HepG2 (cell line): Measurements from ENCODE around the gene KSR1. TPM values are rescaled to one million over a fixed set of nuclear protein-coding genes. Genes with fewer than 3 reads are reported as not detected.

Experiments used
- ATAC-seq: fragments of 200-7000 bp; cut with Tn5 transposase; 3 replicates; pipeline ENCODE4 v1.9.1; 2020; ENCODE audit warnings: mild to moderate bottlenecking, moderate library complexity
- BruUV-seq: library from RNA; stranded (reverse); fragments of 400-500 nt; replicated peaks from 2 replicates; lab custom pipeline; 2021; lab: Mats Ljungman, UMichigan
- CTCF ChIA-PET: fragments of 300-600 bp; formaldehyde crosslinking; extraction: SDS; loops from one replicate; lab custom pipeline; 2021; ENCODE audit warnings: low total read pairs, inconsistent platforms, low intra/inter-chr PET ratio; lab: Yijun Ruan, JAX
- POLR2A ChIA-PET: fragments of 350-600 bp; sonication (Branson Sonifier 250); formaldehyde crosslinking; loops from one replicate; lab custom pipeline; 2020; ENCODE audit warnings: antibody characterized with exemption, inconsistent platforms; lab: Yijun Ruan, JAX
- DNase-seq: peaks from one replicate; pipeline ENCODE4 v3.0.0-alpha.2; 2015; ENCODE audit warnings: low spot score
- FAIRE-seq: peaks from 3 replicates; lab custom pipeline; 2011; peaks lifted over from hg19 to GRCh38; lab: Jason Lieb, UNC
- H2AFZ ChIP-seq: one replicate; pipeline ENCODE4 v1.6.1; 2011; ENCODE audit warnings: low read length, inconsistent platforms
- H3K27ac ChIP-seq: fragments of 300-600 bp; 3 replicates; pipeline ENCODE4 v1.8.0; 2011; ENCODE audit warnings: mixed run types, mild to moderate bottlenecking, mixed read lengths, low read length, inconsistent platforms; ENCODE audit not compliant: insufficient read depth; ENCODE audit errors: extremely low read length
- H3K27me3 ChIP-seq, 2 experiments: fragments of 200-600 bp in 1 of 2; 2 replicates in 1 of 2; 3 replicates in 1 of 2; pipeline versions ENCODE4 v1.6.0 to v1.8.0; 2011; ENCODE audit warnings: low read length in 2 of 2, mild to moderate bottlenecking in 2 of 2, moderate library complexity in 2 of 2, inconsistent platforms in 1 of 2; ENCODE audit not compliant: insufficient read depth in 2 of 2, control insufficient read depth in 1 of 2
- H3K36me3 ChIP-seq, 2 experiments: fragments of 200-600 bp in 1 of 2; replicated peaks in 1 of 2; 2 replicates in 1 of 2; 3 replicates in 1 of 2; pipeline versions ENCODE4 v1.5.1 to v1.8.0; 2011; ENCODE audit warnings: low read length in 2 of 2, inconsistent platforms in 1 of 2; ENCODE audit not compliant: insufficient read depth in 2 of 2, control insufficient read depth in 1 of 2
- H3K4me1 ChIP-seq: 2 replicates; pipeline ENCODE4 v1.5.1; 2012; ENCODE audit warnings: low read length, inconsistent platforms; ENCODE audit not compliant: insufficient read depth
- H3K4me2 ChIP-seq: 2 replicates; pipeline ENCODE4 v1.6.0; 2011; ENCODE audit warnings: low read depth, low read length, inconsistent platforms
- H3K4me3 ChIP-seq, 3 experiments: fragments of 200-600 bp in 1 of 3; sonication (generic), shearing (Covaris generic) in 1 of 3; replicated peaks in 1 of 3; 2 replicates each; pipeline ENCODE4 v1.5.1; 2011 to 2016; ENCODE audit warnings: low read length in 3 of 3, inconsistent platforms in 2 of 3, low read depth in 2 of 3, mild to moderate bottlenecking in 2 of 3, control low read depth in 1 of 3, mixed read lengths in 1 of 3; ENCODE audit not compliant: insufficient read depth in 1 of 3
- H3K79me2 ChIP-seq: one replicate; pipeline ENCODE4 v1.6.1; 2011; ENCODE audit warnings: low read length, inconsistent platforms; ENCODE audit not compliant: insufficient read depth
- H3K9ac ChIP-seq: 2 replicates; pipeline ENCODE4 v1.6.0; 2011; ENCODE audit warnings: mild to moderate bottlenecking, low read depth, low read length, inconsistent platforms; ENCODE audit not compliant: insufficient read depth
- H3K9me3 ChIP-seq: 2 replicates; pipeline ENCODE4 v1.5.1; 2012; ENCODE audit warnings: mild to moderate bottlenecking, low read length
- H4K20me1 ChIP-seq: 2 replicates; pipeline ENCODE4 v1.6.0; 2011; ENCODE audit warnings: inconsistent platforms, mild to moderate bottlenecking, low read length, moderate library complexity; ENCODE audit not compliant: insufficient read depth
- CHD4 ChIP-seq: fragments of 200-600 bp; sonication (generic); IDR thresholded peaks from 2 replicates; pipeline ENCODE4 v1.7.0; 2017; ENCODE audit warnings: mild to moderate bottlenecking, low read length, borderline replicate concordance
- FIP1L1 ChIP-seq: fragments of 200-400 bp; formaldehyde crosslinking; IDR thresholded peaks from 2 replicates; pipeline ENCODE4 v1.6.1; 2018; ENCODE audit warnings: low read depth, mild to moderate bottlenecking, low read length, moderate library complexity, borderline replicate concordance; ENCODE audit not compliant: insufficient read depth
- FUBP1 ChIP-seq: sonication (generic); formaldehyde crosslinking; IDR thresholded peaks from 2 replicates; pipeline ENCODE4 v1.5.1; 2020; ENCODE audit warnings: missing genetic modification reagents, mild to moderate bottlenecking, borderline replicate concordance
- HMG20B ChIP-seq: conservative IDR thresholded peaks from 2 replicates; pipeline ENCODE4 v1.6.1; 2016; ENCODE audit warnings: missing genetic modification reagents, missing compliant biosample characterization
- KLF15 ChIP-seq: sonication (generic); formaldehyde crosslinking; IDR thresholded peaks from 2 replicates; pipeline ENCODE4 v1.8.1; 2023; ENCODE audit warnings: borderline replicate concordance, mild to moderate bottlenecking, inconsistent platforms, missing genetic modification reagents, mixed read lengths
- NPAS2 ChIP-seq: sonication (generic); formaldehyde crosslinking; IDR thresholded peaks from 2 replicates; pipeline ENCODE4 v1.8.0; 2022; ENCODE audit warnings: mild to moderate bottlenecking, missing genetic modification reagents, borderline replicate concordance
- RBAK ChIP-seq: sonication (generic); formaldehyde crosslinking; IDR thresholded peaks from 2 replicates; pipeline ENCODE4 v1.5.1; 2020; ENCODE audit warnings: mild to moderate bottlenecking, missing genetic modification reagents
- TFAP4 ChIP-seq: sonication (generic); IDR thresholded peaks from 2 replicates; pipeline ENCODE4 v1.6.1; 2016; ENCODE audit warnings: low read depth, borderline replicate concordance
- ZKSCAN8 ChIP-seq: IDR thresholded peaks from 2 replicates; pipeline ENCODE4 v1.6.1; 2016; ENCODE audit warnings: borderline replicate concordance, missing genetic modification reagents, missing compliant biosample characterization
- ZNF414 ChIP-seq: sonication (generic); formaldehyde crosslinking; IDR thresholded peaks from 2 replicates; pipeline ENCODE4 v1.5.0; 2020; ENCODE audit warnings: missing genetic modification reagents
- ZNF770 ChIP-seq: sonication (generic); formaldehyde crosslinking; IDR thresholded peaks from 2 replicates; pipeline ENCODE4 v1.5.0; 2020; ENCODE audit warnings: mild to moderate bottlenecking, missing genetic modification reagents
- WGBS: methylation state at CpG from one replicate; pipeline ENCODE4 v1.1.6; 2017; ENCODE audit warnings: low lambda C conversion rate; 5-methylcytosine and 5-hydroxymethylcytosine counted together
- in situ Hi-C: cut with HindIII; loops from 2 replicates; pipeline ENCODE4 v1.10.0; 2017; ENCODE audit warnings: low pct_unique_long_range_greater_than_20kb; ENCODE audit not compliant: extremely low pct_ligation_motif_present
- intact Hi-C: fragments of 100-400 bp; cut with micrococcal nuclease; formaldehyde crosslinking; loops from one replicate; pipeline ENCODE4 v1.10.0; 2022; ENCODE audit not compliant: unreplicated experiment
- polyA plus RNA-seq, 8 experiments: library from polyadenylated mRNA; depleted of rRNA in 3 of 8; stranded (reverse) in 7 of 8; unstranded in 1 of 8; fragments of >200 nt; fragmentation: Illumina TruSeq in 4 of 8; extraction: Trizol in 4 of 8; gene quantifications; 2 replicates each; pipeline versions ENCODE4 v1.2.1 to v1.2.3, GENCODE V29; 2011 to 2016; ENCODE audit warnings: low read depth in 4 of 8, missing spikeins in 1 of 8, mixed read lengths in 1 of 8; ENCODE audit not compliant: insufficient read depth in 1 of 8
- total RNA-seq, 5 experiments: library from RNA; depleted of rRNA; stranded (reverse); fragments of >200 nt; fragmentation: Illumina TruSeq; extraction: Trizol; gene quantifications; 2 replicates each; pipeline ENCODE4 v1.2.3, GENCODE V29; 2016; ENCODE audit warnings: low read depth in 1 of 5

KSR1 gene
- total and polyA plus RNA-seq, 2 of the 13 experiments (the other 11 are each of a cell fraction or from before 2014, with no cell fraction given), result 10.1 to 16.6 TPM

- FAIRE-seq, result no peak
- Histone ChIP-seq H3K79me2 (peaks cover 26% of the 10 kb centered on the region), H3K4me3 (no peak overlapping the region), H2AFZ (no peak overlapping the region), H3K4me2 (no peak overlapping the region), H3K27me3 (no peaks in the 10 kb centered on the region), H3K4me1 (peaks cover 62% of the 10 kb centered on the region), H3K9ac (no peak overlapping the region), H3K36me3 (peaks cover 0 to 4% of the 10 kb centered on the region in 2 experiments; a peak in 2 of 5 replicates), H3K27ac (no peak overlapping the region), H4K20me1 (no peaks in the 10 kb centered on the region), H3K9me3 (no peaks in the 10 kb centered on the region)
- ATAC-seq, result no peak
- POLR2A ChIA-PET, result interaction anchor here (1.2 kb wide), 1 partner anchor 107 kb away, joined by 3 read pairs; no protein-coding TSS in a partner anchor
- no peak for DNase-seq
- in situ Hi-C loops (loop anchor here (5.0 to 25.0 kb wide), 3 partner anchors 35 to 395 kb away; partner anchors contain the start of genes KSR1 and LYRM9), intact Hi-C loops (no loop called here)
- TF ChIP-seq TFAP4 (no peak), FIP1L1 (no peak), ZNF414 (CRISPR knock-in tag) (no peak), NPAS2 (CRISPR knock-in tag) (no peak), CHD4 (no peak), FUBP1 (no peak), ZNF770 (CRISPR knock-in tag) (no peak), ZKSCAN8 (CRISPR knock-in tag) (no peak), RBAK (no peak), HMG20B (CRISPR knock-in tag) (no peak), KLF15 (CRISPR knock-in tag) (no peak)
- no TSS peak for BruUV-seq
- 90% methylated on average over 3 of the region's 3 CpGs for WGBS
- CTCF ChIA-PET, result interaction anchor here (3.1 kb wide), 1 partner anchor 109 kb away, joined by 66 read pairs; no protein-coding TSS in a partner anchor
Measured at GRCh38 chr17:27492470-27492869, 36.2 kb downstream of the KSR1 start.
